ENCODE measurements around the gene PRR18.

The PRR18 gene

GRCh38 chr6:166274739-166275370, 33.3 kb downstream of the PRR18 start:
- no peak for DNase-seq

- no peak for DNase-seq
Measured at GRCh38 chr6:166274163-166274562, 34.0 kb downstream of the PRR18 start.

- no peak for DNase-seq
Measured at GRCh38 chr6:166271376-166271765, 36.8 kb downstream of the PRR18 start.

DNA sequence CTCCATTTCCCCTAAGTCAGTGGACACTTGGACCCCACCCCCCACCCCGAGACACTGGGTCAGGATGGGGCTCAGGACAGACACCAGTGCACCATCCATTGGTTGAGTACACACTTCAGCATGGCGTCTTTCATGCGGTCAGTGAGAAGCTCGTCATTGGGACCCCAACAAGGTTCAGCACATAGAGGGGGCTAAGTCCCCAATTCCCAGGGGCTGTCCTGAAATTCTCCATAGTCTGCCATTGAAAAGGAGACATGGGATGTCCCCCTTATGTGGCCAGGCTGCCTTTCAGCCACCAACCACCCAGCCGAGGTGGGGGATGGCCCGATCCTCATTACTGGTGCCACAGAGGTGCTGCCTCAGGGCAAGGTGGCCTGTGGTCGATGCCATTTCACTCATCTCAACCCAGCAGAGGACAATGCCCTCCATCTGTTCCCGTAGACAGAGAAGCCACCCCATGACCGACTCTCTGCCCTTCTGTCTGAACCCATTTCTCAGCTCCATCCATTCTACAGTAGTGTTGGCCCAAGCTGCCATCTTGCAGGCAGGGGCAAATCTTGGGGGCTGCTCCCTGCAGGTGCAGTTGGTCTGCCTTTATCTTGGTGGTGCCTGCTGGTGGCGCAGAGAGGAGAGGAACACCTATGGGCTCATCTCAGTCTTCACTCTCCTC, 37.4 kb downstream of the PRR18 start:
- no peak for DNase-seq

DNA sequence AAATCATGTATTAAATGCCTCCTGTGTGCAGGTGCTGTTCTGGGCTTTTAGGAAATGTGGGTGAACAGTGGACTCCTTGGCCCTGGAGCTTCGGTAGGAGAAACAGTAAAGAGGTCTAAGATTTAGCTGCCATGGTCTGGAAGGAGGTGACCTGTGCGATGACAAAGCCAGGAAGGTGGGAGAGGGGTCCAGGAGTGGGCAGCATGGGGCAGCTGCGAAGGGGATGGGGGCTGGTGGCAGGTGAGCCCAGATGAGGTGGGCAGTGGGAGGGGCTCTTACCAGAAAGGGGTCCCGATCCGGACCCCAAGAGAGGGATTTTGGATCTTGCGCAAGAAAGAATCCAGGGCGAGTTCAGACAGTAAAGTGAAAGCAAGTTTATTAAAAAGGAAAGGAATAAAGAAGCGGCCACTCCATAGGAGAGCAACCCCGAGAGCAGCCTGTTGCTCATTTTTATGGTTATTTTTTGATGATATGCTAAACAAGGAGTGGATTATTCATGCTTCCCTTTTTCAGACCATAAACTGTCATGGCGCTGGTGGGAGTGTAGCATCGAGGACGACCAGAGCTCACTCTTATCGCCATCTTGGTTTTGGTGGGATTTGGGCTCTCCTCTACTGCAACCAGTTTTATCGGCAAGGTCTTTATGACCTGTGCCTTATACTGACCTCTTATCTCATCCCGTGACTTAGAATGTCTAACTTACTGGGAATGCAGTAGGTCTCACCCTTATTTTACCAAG, 38.7 kb downstream of the PRR18 start:
- DNase-seq = no peak

- no peak for DNase-seq
Measured at GRCh38 chr6:166268431-166268830, 39.8 kb downstream of the PRR18 start.

DNA sequence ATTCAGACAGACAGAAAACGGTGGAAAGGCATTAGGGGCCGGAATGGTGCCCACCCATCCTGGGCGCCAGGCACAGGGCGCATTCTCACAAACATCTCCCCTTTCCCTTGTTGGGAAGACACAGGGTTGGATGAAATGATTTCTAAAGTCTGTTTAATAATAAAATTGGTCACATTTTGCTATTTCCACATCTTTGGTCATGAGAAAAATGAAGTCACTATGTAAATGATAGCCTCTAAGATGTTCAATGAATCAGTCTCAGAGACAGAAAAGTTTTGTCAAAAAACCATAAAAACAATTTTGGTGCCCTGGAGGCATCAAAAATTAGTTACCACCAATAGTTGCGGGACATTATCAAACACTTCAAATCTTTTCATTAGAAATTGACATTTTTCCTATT, 40.7 kb downstream of the PRR18 start:
- no peak for DNase-seq

- no peak for DNase-seq
Measured at GRCh38 chr6:166266336-166266735, 41.9 kb downstream of the PRR18 start.

DNA sequence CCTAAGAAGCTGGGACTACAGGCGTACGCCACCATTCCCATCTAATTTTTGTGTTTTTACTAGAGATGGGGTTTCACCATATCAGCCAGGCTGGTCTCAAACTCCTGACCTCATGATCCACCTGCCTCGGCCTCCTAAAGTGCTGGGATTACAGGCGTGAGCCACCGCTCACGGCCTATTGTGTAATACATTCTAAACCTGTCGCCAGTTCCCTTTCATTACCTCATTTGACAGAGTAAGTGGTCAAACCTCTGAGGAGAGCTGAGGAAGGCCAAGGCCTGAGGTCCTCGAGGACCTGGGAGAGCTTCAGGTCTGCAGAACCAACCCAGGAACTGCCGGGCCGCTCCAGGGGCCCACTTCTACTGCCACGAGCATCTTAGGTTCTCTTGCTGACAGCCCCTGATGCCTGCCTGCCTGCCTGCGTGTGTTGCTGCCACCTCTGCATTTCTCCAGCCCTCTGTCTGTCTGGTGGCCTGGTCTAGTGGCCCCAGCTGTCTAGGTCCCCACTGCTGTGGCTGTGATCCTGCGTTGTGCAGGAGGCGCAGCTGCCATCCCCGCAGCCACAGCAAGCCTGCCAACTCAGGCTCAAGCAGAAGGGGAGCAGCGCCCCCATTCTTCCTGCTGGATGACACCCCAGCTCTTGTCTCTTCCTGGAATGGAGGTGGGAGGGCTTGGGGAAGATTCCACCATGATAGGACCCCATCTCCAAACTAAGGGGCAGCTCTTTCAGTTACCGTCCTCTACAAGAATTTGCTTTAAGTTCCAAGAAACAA, 45.3 kb downstream of the PRR18 start:
- no peak for DNase-seq

GRCh38 chr6:166259296-166259977, 48.8 kb downstream of the PRR18 start:
- DNase-seq = no peak

DNA sequence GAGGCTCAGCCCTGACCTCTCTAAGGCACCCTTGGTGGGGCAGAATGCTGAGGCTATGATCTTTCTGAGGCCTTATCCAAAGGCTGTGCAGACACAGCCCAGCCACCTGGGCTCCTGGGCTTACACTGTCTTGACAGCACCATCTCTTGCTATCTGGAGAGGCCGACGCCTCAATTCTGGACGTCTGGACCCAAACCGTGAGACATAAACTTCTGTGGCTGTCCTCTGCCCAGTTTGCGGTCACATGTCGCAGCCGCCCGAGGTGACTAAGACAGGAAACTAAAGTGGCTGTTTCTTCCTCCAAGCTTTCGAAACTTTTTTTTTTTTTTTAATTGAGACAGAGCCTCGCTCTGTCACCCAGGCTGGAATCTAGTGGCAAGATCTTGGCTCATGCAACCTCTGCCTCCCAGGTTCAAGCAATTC, 49.3 kb downstream of the PRR18 start:
- DNase-seq = no peak

DNA sequence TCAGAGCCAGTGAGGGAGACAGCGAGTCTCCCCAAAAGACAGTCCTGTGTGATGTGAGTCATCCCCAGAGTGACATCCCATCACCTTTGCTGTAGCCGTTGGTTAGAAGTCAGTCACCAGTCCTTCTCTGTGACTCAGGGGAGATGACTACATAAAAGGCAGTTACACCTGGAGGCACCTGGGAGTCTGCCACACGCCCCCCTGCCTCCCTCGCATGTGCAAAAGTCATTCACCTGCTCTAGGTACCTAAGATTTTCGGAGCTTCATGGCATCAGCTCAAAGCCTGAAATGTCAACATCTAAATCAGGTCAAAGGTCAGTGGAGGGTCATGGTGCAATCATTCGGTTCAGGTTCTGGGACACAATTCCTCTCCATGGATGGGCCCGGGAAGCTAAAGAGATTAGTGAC, 50.3 kb downstream of the PRR18 start:
- no peak for DNase-seq

Measured in EL (cell line).